ENCODE measurements around the gene PSMD3.

Gene PSMD3

DNA sequence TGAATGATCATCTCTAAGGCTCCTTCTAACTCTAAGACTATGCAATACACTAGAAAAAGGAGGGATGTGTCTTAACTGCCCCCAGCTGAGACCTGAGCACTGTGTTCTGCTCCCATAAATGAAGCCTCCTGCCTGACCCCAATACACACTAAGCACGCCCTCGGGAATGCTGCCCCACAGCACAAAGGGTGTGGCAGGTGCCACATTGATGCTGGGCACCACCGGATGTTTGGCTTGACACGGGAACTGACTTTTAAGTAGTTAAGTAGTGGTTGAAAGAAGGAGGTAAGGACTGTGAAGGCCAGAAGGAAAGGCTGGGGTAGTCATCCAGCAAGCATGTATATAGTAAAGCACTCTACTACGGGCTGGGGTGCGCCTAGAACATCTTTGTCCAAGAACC lies 13.8 kb upstream of the PSMD3 start:
- H3K36me3 ChIP-seq (ENCODE audit: control insufficient read depth, insufficient read depth, low read length): no peaks in the 10 kb centered on the region
- no peak overlapping the region for H3K9ac ChIP-seq (ENCODE audit: low read length)
- no peaks in the 10 kb centered on the region for H3K4me1 ChIP-seq (ENCODE audit: control insufficient read depth, insufficient read depth, low read length)
- no peak overlapping the region for H3K27ac ChIP-seq (ENCODE audit: low read depth, low read length)
- no peaks in the 10 kb centered on the region for H3K27me3 ChIP-seq (ENCODE audit: control insufficient read depth, insufficient read depth, low read length)
- no peak overlapping the region for H3K4me3 ChIP-seq (ENCODE audit: low read length)

DNA sequence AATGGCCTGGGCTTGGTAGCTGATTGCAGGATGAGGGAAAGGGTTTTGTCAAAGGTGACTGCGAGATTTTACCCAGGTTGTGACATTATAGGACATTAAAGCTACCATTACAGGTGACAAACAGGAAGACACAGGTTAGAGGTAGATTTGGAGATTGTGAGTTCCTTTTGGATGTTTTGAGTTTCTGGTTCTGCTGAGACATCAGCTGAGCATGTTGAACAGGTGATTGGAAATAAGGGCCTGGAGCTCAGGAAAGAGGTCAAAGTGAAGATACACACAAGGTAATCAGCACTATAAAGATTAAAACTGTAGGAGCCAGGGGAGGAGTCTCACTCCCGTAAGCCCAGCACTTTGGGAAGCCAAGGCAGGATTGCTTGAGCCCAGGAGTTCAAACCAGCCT lies 11.8 kb upstream of the PSMD3 start:
- no peak overlapping the region for H3K9ac ChIP-seq (ENCODE audit: low read length)
- no peaks in the 10 kb centered on the region for H3K36me3 ChIP-seq (ENCODE audit: control insufficient read depth, insufficient read depth, low read length)
- H3K4me1 ChIP-seq (ENCODE audit: control insufficient read depth, insufficient read depth, low read length): no peaks in the 10 kb centered on the region
- no peak overlapping the region for H3K4me3 ChIP-seq (ENCODE audit: low read length)
- no peaks in the 10 kb centered on the region for H3K27me3 ChIP-seq (ENCODE audit: control insufficient read depth, insufficient read depth, low read length)
- H3K27ac ChIP-seq (ENCODE audit: low read depth, low read length): no peak overlapping the region

DNA sequence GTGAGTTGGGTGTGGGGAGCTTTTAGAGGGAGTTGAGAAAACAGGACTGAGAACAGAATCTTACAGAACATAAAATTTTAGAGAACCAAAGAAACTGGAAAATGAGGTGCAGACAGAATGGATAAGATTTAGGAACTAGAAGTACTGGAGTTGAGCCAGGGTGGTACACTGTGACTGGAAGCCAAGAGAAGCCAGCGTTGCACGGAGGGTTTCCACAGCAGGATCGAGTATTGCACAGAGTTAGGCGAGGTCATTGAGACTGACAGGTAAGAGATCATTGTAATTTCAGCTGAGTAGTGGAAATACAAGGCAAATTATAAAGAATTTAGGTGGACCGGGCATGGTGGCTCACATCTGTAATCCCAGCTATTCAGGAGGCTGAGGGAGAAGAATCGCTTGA lies 11.2 kb upstream of the PSMD3 start:
- no peak overlapping the region for H3K9ac ChIP-seq (ENCODE audit: low read length)
- no peaks in the 10 kb centered on the region for H3K27me3 ChIP-seq (ENCODE audit: control insufficient read depth, insufficient read depth, low read length)
- H3K4me1 ChIP-seq (ENCODE audit: control insufficient read depth, insufficient read depth, low read length): no peaks in the 10 kb centered on the region

DNA sequence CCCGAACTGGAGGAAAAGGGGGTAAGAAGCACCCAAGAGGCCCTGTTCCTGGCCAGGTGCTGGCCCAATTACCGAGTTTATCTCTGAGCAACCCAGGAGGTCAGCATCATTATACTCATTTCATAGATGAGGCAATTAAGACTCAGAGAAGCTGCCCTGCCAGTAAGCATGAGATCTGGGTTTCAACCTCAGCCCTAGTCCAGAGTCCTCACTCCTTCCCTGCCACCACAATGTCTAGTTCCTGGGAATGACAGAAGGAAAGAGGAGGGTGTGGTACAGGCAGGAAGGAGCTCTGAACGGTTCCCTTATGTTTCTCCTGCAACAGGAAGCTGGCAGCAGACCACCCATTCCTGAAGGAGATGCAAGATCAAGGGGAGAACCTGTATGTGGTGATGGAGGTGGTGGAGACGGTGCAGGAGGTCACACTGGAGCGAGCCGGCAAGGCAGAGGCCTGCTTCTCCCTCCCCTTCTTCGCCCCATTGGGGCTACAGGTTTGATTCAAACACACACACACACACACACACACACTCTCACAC lies 10.4 kb upstream of the PSMD3 start:
- Histone ChIP-seq H3K27me3 (ENCODE audit: control insufficient read depth, insufficient read depth, low read length) (no peaks in the 10 kb centered on the region), H3K4me1 (ENCODE audit: control insufficient read depth, insufficient read depth, low read length) (no peaks in the 10 kb centered on the region), H3K9ac (ENCODE audit: low read length) (no peak overlapping the region), H3K36me3 (ENCODE audit: control insufficient read depth, insufficient read depth, low read length) (no peaks in the 10 kb centered on the region), H3K27ac (ENCODE audit: low read depth, low read length) (no peak overlapping the region), H3K4me3 (ENCODE audit: low read length) (no peak overlapping the region)

More for the DNA sequence above, 11.2 kb upstream of the PSMD3 start:
- H3K27ac ChIP-seq (ENCODE audit: low read depth, low read length): no peak overlapping the region
- no peak overlapping the region for H3K4me3 ChIP-seq (ENCODE audit: low read length)
- H3K36me3 ChIP-seq (ENCODE audit: control insufficient read depth, insufficient read depth, low read length): no peaks in the 10 kb centered on the region

DNA sequence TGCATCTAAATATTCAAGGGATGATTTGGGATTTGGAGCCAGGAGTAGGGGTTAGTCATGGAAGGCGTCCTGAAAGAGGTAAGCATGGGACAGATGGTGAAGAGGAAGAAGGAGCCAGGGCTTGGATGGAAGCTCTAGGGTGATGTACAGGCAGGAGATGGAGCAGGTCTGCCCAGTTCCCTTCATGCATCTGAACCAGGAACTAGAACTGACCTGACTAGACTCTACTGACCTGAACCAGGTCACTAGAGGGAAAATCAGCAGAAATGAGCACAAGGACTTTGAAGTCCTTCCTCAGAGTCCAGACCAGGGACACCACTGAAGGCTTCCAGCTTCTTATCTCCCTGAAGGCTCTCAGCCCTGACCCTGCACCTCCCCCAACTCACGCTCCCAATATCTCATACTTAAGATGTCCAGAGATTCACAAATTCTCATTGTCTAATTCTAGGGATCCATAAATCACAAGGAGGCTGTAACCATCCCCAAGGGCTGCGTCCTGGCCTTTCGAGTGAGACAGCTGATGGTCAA lies 9.5 kb upstream of the PSMD3 start:
- Histone ChIP-seq H3K36me3 (ENCODE audit: control insufficient read depth, insufficient read depth, low read length) (no peaks in the 10 kb centered on the region), H3K4me1 (ENCODE audit: control insufficient read depth, insufficient read depth, low read length) (no peaks in the 10 kb centered on the region), H3K27ac (ENCODE audit: low read depth, low read length) (no peak overlapping the region), H3K27me3 (ENCODE audit: control insufficient read depth, insufficient read depth, low read length) (no peaks in the 10 kb centered on the region), H3K9ac (ENCODE audit: low read length) (no peak overlapping the region), H3K4me3 (ENCODE audit: low read length) (no peak overlapping the region)

DNA sequence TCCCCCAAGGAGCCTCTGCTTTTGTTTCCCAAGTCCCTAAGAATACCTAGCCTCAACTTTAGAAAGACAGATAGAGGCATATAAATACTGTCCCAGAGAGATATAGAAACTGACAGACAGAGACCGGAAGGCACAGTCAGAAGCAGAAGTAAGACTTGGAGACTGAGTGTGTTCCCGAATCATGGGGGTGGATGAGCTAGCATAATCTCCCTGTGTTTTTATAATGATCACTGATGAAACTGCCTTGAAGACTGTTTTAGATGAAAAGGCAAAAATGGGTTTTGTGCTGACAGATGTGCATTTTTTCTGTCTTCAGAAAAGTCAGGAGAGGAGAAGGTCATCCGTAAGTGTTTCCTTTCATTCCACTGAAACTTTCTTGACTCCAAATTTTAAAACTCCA lies 8.3 kb upstream of the PSMD3 start:
- Histone ChIP-seq H3K9ac (ENCODE audit: low read length) (no peak overlapping the region), H3K27ac (ENCODE audit: low read depth, low read length) (no peak overlapping the region), H3K36me3 (ENCODE audit: control insufficient read depth, insufficient read depth, low read length) (no peaks in the 10 kb centered on the region), H3K4me3 (ENCODE audit: low read length) (no peak overlapping the region), H3K4me1 (ENCODE audit: control insufficient read depth, insufficient read depth, low read length) (no peaks in the 10 kb centered on the region), H3K27me3 (ENCODE audit: control insufficient read depth, insufficient read depth, low read length) (no peaks in the 10 kb centered on the region)

DNA sequence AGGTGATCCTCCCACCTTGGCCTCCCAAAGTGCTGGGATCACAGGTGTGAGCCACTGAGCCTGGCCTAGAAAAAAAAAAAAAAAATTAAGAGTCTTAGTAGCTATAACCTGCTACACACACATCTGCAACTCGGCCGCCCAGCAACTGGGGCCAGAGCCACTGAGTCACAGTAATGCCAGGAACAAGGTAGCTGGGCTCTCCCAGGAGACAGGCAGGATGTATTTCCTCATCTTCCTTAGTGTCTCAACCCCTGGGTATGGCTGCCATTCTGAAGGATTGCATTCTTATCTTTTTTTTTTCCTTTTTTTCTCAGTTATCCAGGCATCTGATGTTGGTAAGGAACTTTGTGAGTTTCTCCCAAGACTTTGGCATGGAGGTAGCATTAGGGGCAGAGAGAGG lies 7.1 kb upstream of the PSMD3 start:
- no peaks in the 10 kb centered on the region for H3K4me1 ChIP-seq (ENCODE audit: control insufficient read depth, insufficient read depth, low read length)
- H3K27me3 ChIP-seq (ENCODE audit: control insufficient read depth, insufficient read depth, low read length): no peaks in the 10 kb centered on the region
- no peak overlapping the region for H3K9ac ChIP-seq (ENCODE audit: low read length)
- no peak overlapping the region for H3K27ac ChIP-seq (ENCODE audit: low read depth, low read length)
- no peaks in the 10 kb centered on the region for H3K36me3 ChIP-seq (ENCODE audit: control insufficient read depth, insufficient read depth, low read length)
- H3K4me3 ChIP-seq (ENCODE audit: low read length): no peak overlapping the region

DNA sequence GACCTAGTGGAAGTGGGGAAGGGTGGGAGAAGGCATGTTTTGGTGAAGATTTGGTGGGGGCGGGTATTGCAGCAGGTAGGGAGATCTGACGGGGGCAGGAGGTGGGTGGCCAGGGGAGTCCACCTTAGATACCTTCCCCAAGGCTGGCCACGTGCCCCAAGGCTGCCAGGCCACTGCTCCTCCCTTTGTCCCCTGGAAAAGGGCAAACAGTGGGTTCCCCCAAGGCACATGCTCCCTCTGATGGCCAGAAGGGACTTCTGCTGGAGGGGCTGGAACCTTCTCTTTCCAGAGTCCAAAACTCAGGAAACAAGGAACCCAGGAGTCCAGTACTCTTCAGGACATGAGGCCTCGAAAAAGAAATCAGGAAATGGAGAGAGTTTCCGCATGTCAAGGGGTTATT lies 6.2 kb upstream of the PSMD3 start:
- Histone ChIP-seq H3K4me1 (ENCODE audit: control insufficient read depth, insufficient read depth, low read length) (no peaks in the 10 kb centered on the region), H3K27me3 (ENCODE audit: control insufficient read depth, insufficient read depth, low read length) (no peaks in the 10 kb centered on the region), H3K36me3 (ENCODE audit: control insufficient read depth, insufficient read depth, low read length) (no peaks in the 10 kb centered on the region), H3K27ac (ENCODE audit: low read depth, low read length) (no peak overlapping the region), H3K9ac (ENCODE audit: low read length) (no peak overlapping the region), H3K4me3 (ENCODE audit: low read length) (no peak overlapping the region)

DNA sequence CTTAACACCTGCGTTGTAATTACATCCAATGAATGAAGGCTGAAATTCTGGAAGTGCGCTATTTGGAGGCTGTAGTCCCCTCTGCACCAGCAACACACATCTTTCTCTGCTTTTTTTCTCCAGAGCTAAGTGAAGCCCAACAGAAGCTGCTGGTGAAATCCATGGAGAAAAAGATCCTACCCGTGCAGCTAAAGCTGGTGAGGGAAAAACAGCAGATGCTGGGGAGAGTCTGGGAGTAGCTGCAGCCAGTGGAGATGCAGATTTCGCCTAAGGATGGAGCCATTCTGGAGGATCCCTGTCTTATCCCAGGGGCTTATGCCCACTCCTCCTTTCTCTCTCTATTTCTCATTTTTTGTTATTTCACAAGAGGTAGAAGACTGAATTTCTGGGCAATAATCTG lies 4.8 kb upstream of the PSMD3 start:
- Histone ChIP-seq H3K27ac (ENCODE audit: low read depth, low read length) (no peak overlapping the region), H3K4me3 (ENCODE audit: low read length) (no peak overlapping the region), H3K9ac (ENCODE audit: low read length) (no peak overlapping the region), H3K4me1 (ENCODE audit: control insufficient read depth, insufficient read depth, low read length) (no peaks in the 10 kb centered on the region), H3K36me3 (ENCODE audit: control insufficient read depth, insufficient read depth, low read length) (no peaks in the 10 kb centered on the region), H3K27me3 (ENCODE audit: control insufficient read depth, insufficient read depth, low read length) (no peaks in the 10 kb centered on the region)

DNA sequence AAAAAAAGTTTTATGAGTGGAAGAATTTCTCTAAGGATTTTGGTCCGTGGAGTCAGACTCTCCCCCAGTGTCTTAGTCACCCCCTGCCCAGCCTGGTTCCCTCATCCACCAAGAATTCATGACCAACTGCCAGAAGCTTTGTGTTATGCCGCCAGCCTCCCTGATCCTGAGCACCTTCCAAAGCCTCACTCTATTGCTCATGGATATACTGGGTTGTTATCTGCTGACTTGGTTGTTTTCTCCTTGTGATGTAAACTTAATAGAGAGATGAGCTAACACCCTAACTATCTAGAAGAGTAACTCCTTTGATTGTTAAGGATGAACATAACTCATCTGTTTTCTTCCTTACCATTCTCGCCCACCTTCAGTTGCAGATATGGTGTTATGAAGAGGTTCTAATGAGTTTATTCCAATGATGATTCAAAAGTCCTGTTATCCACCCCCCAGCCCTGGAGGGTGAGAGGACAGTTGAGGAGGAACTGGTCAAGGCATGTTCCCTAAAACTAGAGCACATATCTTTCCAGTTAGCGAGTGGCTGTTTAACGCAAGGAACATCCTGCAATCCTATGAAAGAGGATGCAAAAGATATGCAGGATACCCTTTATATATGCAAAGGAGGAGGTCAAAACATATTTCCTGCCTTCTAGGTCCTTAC lies 1.5 kb upstream of the PSMD3 start:
- Histone ChIP-seq H3K27me3 (ENCODE audit: control insufficient read depth, insufficient read depth, low read length) (no peaks in the 10 kb centered on the region), H3K9ac (ENCODE audit: low read length) (no peak overlapping the region), H3K36me3 (ENCODE audit: control insufficient read depth, insufficient read depth, low read length) (peaks cover 1% of the 10 kb centered on the region), H3K4me1 (ENCODE audit: control insufficient read depth, insufficient read depth, low read length) (peaks cover 13% of the 10 kb centered on the region), H3K27ac (ENCODE audit: low read depth, low read length) (no peak overlapping the region), H3K4me3 (ENCODE audit: low read length) (no peak overlapping the region)

DNA sequence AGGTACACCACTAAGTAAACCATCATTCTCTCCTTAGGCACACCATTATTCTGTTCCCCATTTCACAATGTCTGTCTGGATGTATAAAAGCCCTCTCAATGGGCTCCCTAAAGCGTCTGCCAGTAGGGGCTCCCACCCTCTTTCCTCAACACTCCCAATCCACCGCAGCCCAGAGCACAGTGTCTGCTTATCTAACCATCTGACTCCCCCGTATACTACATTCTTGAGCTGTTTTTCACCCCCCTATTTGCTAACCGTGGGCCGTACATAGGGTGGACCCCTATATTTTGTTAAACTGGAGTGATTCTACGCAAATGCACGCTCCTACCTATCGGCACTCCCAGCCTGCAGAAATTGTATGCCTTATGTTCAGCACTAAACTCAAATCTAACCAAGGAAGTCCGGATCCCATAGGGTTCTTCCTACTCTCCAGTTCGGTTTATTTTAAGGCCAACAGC lies 685 bp upstream of the PSMD3 start:
- peaks cover 9% of the 10 kb centered on the region for H3K36me3 ChIP-seq (ENCODE audit: control insufficient read depth, insufficient read depth, low read length)
- no peaks in the 10 kb centered on the region for H3K27me3 ChIP-seq (ENCODE audit: control insufficient read depth, insufficient read depth, low read length)
- peak overlapping the region; percentile 94 for H3K4me3 ChIP-seq (ENCODE audit: low read length)
- H3K27ac ChIP-seq (ENCODE audit: low read depth, low read length): peak overlapping the region; percentile 78
- peaks cover 13% of the 10 kb centered on the region for H3K4me1 ChIP-seq (ENCODE audit: control insufficient read depth, insufficient read depth, low read length)
- peak overlapping the region; percentile 81 for H3K9ac ChIP-seq (ENCODE audit: low read length)

DNA sequence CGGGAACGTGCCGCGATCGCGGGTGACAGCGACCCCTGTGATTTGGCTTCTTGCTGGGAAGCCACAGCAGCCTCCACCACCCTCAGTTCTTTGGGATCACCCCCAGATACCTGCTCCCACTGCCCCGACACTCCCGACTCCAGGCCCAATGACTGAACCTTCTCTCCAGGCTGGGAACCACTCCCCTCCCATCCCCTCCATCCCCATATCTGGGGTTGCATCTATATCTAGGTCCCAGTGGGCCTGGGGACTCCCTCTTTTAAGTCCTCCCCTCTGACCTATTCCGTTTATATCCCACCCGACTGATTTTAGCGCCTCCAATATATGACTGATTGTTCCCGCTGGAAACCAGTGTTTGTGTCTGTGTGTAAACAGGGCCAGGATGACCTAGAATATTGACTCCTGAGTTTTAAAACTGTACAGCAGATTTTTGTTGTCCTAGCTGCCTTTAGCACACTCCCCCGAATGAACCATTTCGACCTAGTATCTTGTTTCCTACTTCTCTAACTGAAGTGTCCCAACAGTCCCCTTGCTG lies 667 bp downstream of the PSMD3 start:
- peak overlapping the region; percentile 95 for H3K27ac ChIP-seq (ENCODE audit: low read depth, low read length)
- peaks cover 20% of the 10 kb centered on the region for H3K36me3 ChIP-seq (ENCODE audit: control insufficient read depth, insufficient read depth, low read length)
- peaks cover 13% of the 10 kb centered on the region for H3K4me1 ChIP-seq (ENCODE audit: control insufficient read depth, insufficient read depth, low read length)
- peak overlapping the region; percentile 96 for H3K9ac ChIP-seq (ENCODE audit: low read length)
- peak overlapping the region; percentile 94 for H3K4me3 ChIP-seq (ENCODE audit: low read length)
- no peaks in the 10 kb centered on the region for H3K27me3 ChIP-seq (ENCODE audit: control insufficient read depth, insufficient read depth, low read length)
